WTC11 (cell line): Measurements from ENCODE around the gene CXXC1. TPM values are rescaled to one million over a fixed set of nuclear protein-coding genes. Genes with fewer than 3 reads are reported as not detected.

Experiments
- ATAC-seq: fragments of 200-7000 bp; cut with Tn5 transposase; 2 replicates; pipeline ENCODE4 v1.10.0; 2021; ENCODE audit warnings: mild to moderate bottlenecking, moderate library complexity
- CTCF ChIA-PET: fragments of 300-600 bp; sonication (Branson Sonifier 250); formaldehyde crosslinking; loops from one replicate; lab custom pipeline; 2021; ENCODE audit warnings: antibody characterized with exemption; lab: Charles Lee
- POLR2A ChIA-PET: fragments of 350-600 bp; sonication (Branson Sonifier 250); formaldehyde crosslinking; loops from one replicate; lab custom pipeline; 2021; ENCODE audit warnings: antibody characterized with exemption; lab: Charles Lee
- DNase-seq: peaks from one replicate; pipeline ENCODE4 v3.0.0; 2021; ENCODE audit warnings: low spot score
- H3K27ac Mint-ChIP-seq: 2 replicates; pipeline ENCODE4 v1.8.0; 2021; ENCODE audit warnings: mixed read lengths
- H3K27me3 Mint-ChIP-seq: 2 replicates; pipeline ENCODE4 v1.8.0; 2021; ENCODE audit warnings: low read depth, mild to moderate bottlenecking, moderate library complexity, mixed read lengths
- H3K36me3 Mint-ChIP-seq: 2 replicates; pipeline ENCODE4 v1.8.0; 2021; ENCODE audit warnings: mixed read lengths
- H3K4me1 Mint-ChIP-seq: 2 replicates; pipeline ENCODE4 v1.8.0; 2022; ENCODE audit warnings: mixed read lengths
- H3K4me3 Mint-ChIP-seq: 2 replicates; pipeline ENCODE4 v1.8.0; 2021; ENCODE audit warnings: mild to moderate bottlenecking, moderate library complexity, mixed read lengths
- H3K9me3 Mint-ChIP-seq: 2 replicates; pipeline ENCODE4 v1.8.0; 2021; ENCODE audit warnings: mixed read lengths
- AFF4 ChIP-seq: sonication (generic); formaldehyde crosslinking; IDR thresholded peaks from 2 replicates; pipeline ENCODE4 v1.8.1; 2023; ENCODE audit warnings: mild to moderate bottlenecking, missing genetic modification reagents, borderline replicate concordance
- ATF3 ChIP-seq: sonication (generic); formaldehyde crosslinking; conservative IDR thresholded peaks from 2 replicates; pipeline ENCODE4 v1.8.1; 2022; ENCODE audit warnings: mild to moderate bottlenecking, missing genetic modification reagents
- CBFB ChIP-seq: sonication (generic); formaldehyde crosslinking; IDR thresholded peaks from 2 replicates; pipeline ENCODE4 v1.8.1; 2022; ENCODE audit warnings: mild to moderate bottlenecking, low read depth, missing genetic modification reagents
- CDX4 ChIP-seq: fragments of 250-450 bp; sonication (Bioruptor Pico); IDR thresholded peaks from 2 replicates; pipeline ENCODE4 v1.9.0; 2021; ENCODE audit warnings: moderate library complexity, mild to moderate bottlenecking, inconsistent platforms, borderline replicate concordance
- E2F5 ChIP-seq: sonication (generic); formaldehyde crosslinking; IDR thresholded peaks from 2 replicates; pipeline ENCODE4 v1.8.1; 2022; ENCODE audit warnings: mild to moderate bottlenecking, moderate library complexity, missing genetic modification reagents
- ESRRA ChIP-seq: sonication (generic); formaldehyde crosslinking; IDR thresholded peaks from 2 replicates; pipeline ENCODE4 v1.8.1; 2022; ENCODE audit warnings: mild to moderate bottlenecking, missing genetic modification reagents, borderline replicate concordance
- FOXJ3 ChIP-seq: sonication (generic); formaldehyde crosslinking; IDR thresholded peaks from 2 replicates; pipeline ENCODE4 v1.9.0; 2021; ENCODE audit warnings: missing genetic modification reagents, mild to moderate bottlenecking, borderline replicate concordance
- FOXK1 ChIP-seq: sonication (generic); formaldehyde crosslinking; IDR thresholded peaks from 2 replicates; pipeline ENCODE4 v1.8.0; 2022; ENCODE audit warnings: mild to moderate bottlenecking, moderate library complexity, missing genetic modification reagents
- JAZF1 ChIP-seq: fragments of 250-450 bp; sonication (Bioruptor Pico); IDR thresholded peaks from 2 replicates; pipeline ENCODE4 v1.9.0; 2021; ENCODE audit warnings: moderate library complexity, mild to moderate bottlenecking, inconsistent platforms
- JUN ChIP-seq: sonication (generic); formaldehyde crosslinking; IDR thresholded peaks from 2 replicates; pipeline ENCODE4 v1.8.0; 2023; ENCODE audit warnings: mild to moderate bottlenecking, missing genetic modification reagents
- MYBL2 ChIP-seq: sonication (generic); formaldehyde crosslinking; IDR thresholded peaks from 2 replicates; pipeline ENCODE4 v1.8.1; 2023; ENCODE audit warnings: mild to moderate bottlenecking, moderate library complexity, missing genetic modification reagents
- NFE2L1 ChIP-seq: sonication (generic); formaldehyde crosslinking; IDR thresholded peaks from 2 replicates; pipeline ENCODE4 v1.8.1; 2023; ENCODE audit warnings: missing genetic modification reagents
- NR1H2 ChIP-seq: sonication (generic); formaldehyde crosslinking; IDR thresholded peaks from 2 replicates; pipeline ENCODE4 v1.9.0; 2021; ENCODE audit warnings: mild to moderate bottlenecking, moderate library complexity, missing genetic modification reagents
- OVOL2 ChIP-seq: fragments of 250-450 bp; sonication (Bioruptor Pico); IDR thresholded peaks from 2 replicates; pipeline ENCODE4 v1.9.0; 2021; ENCODE audit warnings: mild to moderate bottlenecking, borderline replicate concordance
- RELA ChIP-seq: sonication (generic); formaldehyde crosslinking; IDR thresholded peaks from 2 replicates; pipeline ENCODE4 v1.8.1; 2022; ENCODE audit warnings: missing genetic modification reagents, mild to moderate bottlenecking, borderline replicate concordance
- SMAD3 ChIP-seq: sonication (generic); formaldehyde crosslinking; IDR thresholded peaks from 2 replicates; pipeline ENCODE4 v1.8.0; 2022; ENCODE audit warnings: missing genetic modification reagents, mild to moderate bottlenecking, borderline replicate concordance
- ZBTB21 ChIP-seq: sonication (generic); formaldehyde crosslinking; IDR thresholded peaks from 2 replicates; pipeline ENCODE4 v1.8.1; 2023; ENCODE audit warnings: mild to moderate bottlenecking, missing genetic modification reagents, borderline replicate concordance
- ZNF219 ChIP-seq: sonication (generic); formaldehyde crosslinking; IDR thresholded peaks from 2 replicates; pipeline ENCODE4 v1.8.0; 2023; ENCODE audit warnings: missing genetic modification reagents, mild to moderate bottlenecking, borderline replicate concordance
- ZNF232 ChIP-seq: sonication (generic); formaldehyde crosslinking; IDR thresholded peaks from 2 replicates; pipeline ENCODE4 v1.8.0; 2022; ENCODE audit warnings: mild to moderate bottlenecking, missing genetic modification reagents
- ZNF317 ChIP-seq: sonication (generic); formaldehyde crosslinking; IDR thresholded peaks from 2 replicates; pipeline ENCODE4 v1.8.1; 2023; ENCODE audit warnings: low read depth, mild to moderate bottlenecking, moderate library complexity, missing genetic modification reagents, borderline replicate concordance
- ZNF416 ChIP-seq: fragments of 250-450 bp; sonication (Bioruptor Pico); IDR thresholded peaks from 2 replicates; pipeline ENCODE4 v1.9.0; 2021; ENCODE audit warnings: mild to moderate bottlenecking, inconsistent platforms
- ZNF425 ChIP-seq: fragments of 250-450 bp; sonication (Bioruptor Pico); conservative IDR thresholded peaks from 2 replicates; pipeline ENCODE4 v1.9.0; 2021; ENCODE audit warnings: mild to moderate bottlenecking
- total RNA-seq: library from RNA; stranded (reverse); gene quantifications from 3 replicates; pipeline ENCODE4 v1.2.3, GENCODE V29; 2021

The CXXC1 gene
- total RNA-seq, 1 experiment from 2014 or later: 94.5 TPM

GRCh38 chr18:50330176-50330575, 42.7 kb upstream of the CXXC1 start:
- TF ChIP-seq JUN (CRISPR knock-in tag): no peak
- no peak for TF ChIP-seq FOXK1 (CRISPR knock-in tag)
- no peak for TF ChIP-seq ATF3 (CRISPR knock-in tag)
- no peak for TF ChIP-seq ESRRA

GRCh38 chr18:50327983-50328382, 40.5 kb upstream of the CXXC1 start:
- DNase-seq: no peak
- Mint-ChIP-seq H3K27ac (no peak overlapping the region), H3K9me3 (peaks cover 19% of the 10 kb centered on the region), H3K27me3 (peaks cover 30% of the 10 kb centered on the region), H3K36me3 (peaks cover 4% of the 10 kb centered on the region; the same call in 1 of the 2 replicates), H3K4me1 (no peaks in the 10 kb centered on the region), H3K4me3 (no peak overlapping the region)
- CTCF ChIA-PET: no interaction called here
- no peak for TF ChIP-seq FOXJ3
- no peak for TF ChIP-seq AFF4 (CRISPR knock-in tag)
- TF ChIP-seq ZNF219: no peak
- ATAC-seq: no peak
- POLR2A ChIA-PET: no interaction called here

More at GRCh38 chr18:50330176-50330575, 42.7 kb upstream of the CXXC1 start:
- Mint-ChIP-seq H3K9me3 (peaks cover 19% of the 10 kb centered on the region), H3K36me3 (peaks cover 4% of the 10 kb centered on the region; the same call in 1 of the 2 replicates), H3K27ac (no peak overlapping the region), H3K4me1 (no peaks in the 10 kb centered on the region), H3K27me3 (peaks cover 18% of the 10 kb centered on the region), H3K4me3 (no peak overlapping the region)
- ChIA-PET POLR2A (no interaction called here), CTCF (no interaction called here)
- ATAC-seq (no peak), DNase-seq (no peak)

GRCh38 chr18:50320719-50321118, 33.2 kb upstream of the CXXC1 start:
- DNase-seq (no peak), ATAC-seq (no peak)
- no peak for TF ChIP-seq CBFB (CRISPR knock-in tag)
- TF ChIP-seq SMAD3 (CRISPR knock-in tag): no peak
- TF ChIP-seq NR1H2 (CRISPR knock-in tag): no peak
- TF ChIP-seq CDX4 (CRISPR knock-in tag): no peak
- no peak for TF ChIP-seq JAZF1 (CRISPR knock-in tag)
- no peak for TF ChIP-seq ZNF219
- H3K9me3 Mint-ChIP-seq: 0 out of 2 replicates have a peak, but pooled peaks cover under 1% of the 10 kb centered on the region
- peaks cover 7% of the 10 kb centered on the region for H3K4me1 Mint-ChIP-seq
- H3K27ac Mint-ChIP-seq: no peak overlapping the region
- ChIA-PET POLR2A (no interaction called here), CTCF (no interaction called here)
- no peak overlapping the region for H3K4me3 Mint-ChIP-seq
- H3K27me3 Mint-ChIP-seq: peaks cover 22% of the 10 kb centered on the region
- H3K36me3 Mint-ChIP-seq: no peaks in the 10 kb centered on the region

- ChIA-PET CTCF (interaction anchor here (1.8 kb wide), 1 partner anchor 42 kb away, joined by 4 read pairs; no protein-coding TSS in a partner anchor), POLR2A (no interaction called here)
- H3K4me1 Mint-ChIP-seq: no peaks in the 10 kb centered on the region
- H3K9me3 Mint-ChIP-seq: no peaks in the 10 kb centered on the region
- H3K36me3 Mint-ChIP-seq: no peaks in the 10 kb centered on the region
- H3K4me3 Mint-ChIP-seq: no peak overlapping the region
- peaks cover 34% of the 10 kb centered on the region for H3K27me3 Mint-ChIP-seq
- no peak overlapping the region for H3K27ac Mint-ChIP-seq
- no peak for DNase-seq
- ATAC-seq: no peak
- no peak for TF ChIP-seq E2F5 (CRISPR knock-in tag)
- no peak for TF ChIP-seq OVOL2
- TF ChIP-seq ZNF425: no peak
- no peak for TF ChIP-seq ZBTB21
- no peak for TF ChIP-seq ZNF416 (CRISPR knock-in tag)
- TF ChIP-seq ZNF232 (CRISPR knock-in tag): no peak
- no peak for TF ChIP-seq NFE2L1 (CRISPR knock-in tag)
- TF ChIP-seq ZNF317: no peak
- TF ChIP-seq MYBL2 (CRISPR knock-in tag): no peak
- TF ChIP-seq RELA (CRISPR knock-in tag): no peak
These were observed 27.8 kb upstream of the CXXC1 start for GRCh38 chr18:50315100-50315871.
